GM23338 (cell line): ENCODE measurements around the gene METTL6.

Source experiments
- CREB1 ChIP-seq: fragments of 250-450 bp; sonication (Bioruptor Pico); IDR thresholded peaks from 2 replicates; pipeline ENCODE4 v1.5.0; 2020; ENCODE audit warnings: low read depth, mild to moderate bottlenecking, moderate library complexity
- ETS1 ChIP-seq: IDR thresholded peaks from 2 replicates; pipeline ENCODE4 v1.6.1; 2016; ENCODE audit warnings: antibody characterized with exemption
- EZH2 ChIP-seq: fragments of 200-600 bp; sonication (generic); IDR thresholded peaks from one replicate; pipeline ENCODE4 v1.8.0; 2017; ENCODE audit warnings: antibody characterized with exemption, mild to moderate bottlenecking, low read depth; ENCODE audit not compliant: unreplicated experiment
- EZH2phosphoT487 ChIP-seq: fragments of 200-600 bp; sonication (generic); IDR thresholded peaks from one replicate; pipeline ENCODE4 v1.8.1; 2018; ENCODE audit warnings: antibody characterized with exemption; ENCODE audit not compliant: unreplicated experiment
- JUNB ChIP-seq: IDR thresholded peaks from one replicate; pipeline ENCODE4 v1.6.1; 2016; ENCODE audit warnings: antibody characterized with exemption; ENCODE audit not compliant: unreplicated experiment
- NANOG ChIP-seq: IDR thresholded peaks from 2 replicates; pipeline ENCODE4 v1.6.1; 2016; ENCODE audit warnings: antibody characterized with exemption, borderline replicate concordance
- POLR2AphosphoS5 ChIP-seq: IDR thresholded peaks from 2 replicates; pipeline ENCODE4 v1.6.1; 2016; ENCODE audit warnings: antibody characterized with exemption, low read depth
- REST ChIP-seq: IDR thresholded peaks from one replicate; pipeline ENCODE4 v1.6.1; 2018; ENCODE audit warnings: antibody characterized with exemption; ENCODE audit not compliant: unreplicated experiment
- STAT1 ChIP-seq: IDR thresholded peaks from one replicate; pipeline ENCODE4 v1.6.1; 2016; ENCODE audit warnings: antibody characterized with exemption; ENCODE audit not compliant: unreplicated experiment
- ZNF114 ChIP-seq: fragments of 250-450 bp; sonication (Bioruptor Pico); IDR thresholded peaks from 2 replicates; pipeline ENCODE4 v1.5.0; 2020; ENCODE audit warnings: mild to moderate bottlenecking, moderate library complexity
- ZNF462 ChIP-seq: fragments of 250-450 bp; sonication (Bioruptor Pico); IDR thresholded peaks from 2 replicates; pipeline ENCODE4 v1.5.0; 2020; ENCODE audit warnings: mild to moderate bottlenecking, moderate library complexity
- TF ChIP-seq, protein P1 (sequence below), 2 experiments: fragments of 200-600 bp in 1 of 2; sonication (generic) in 1 of 2; conservative IDR thresholded peaks; 2 replicates each; pipeline versions ENCODE4 v1.5.1 to v1.6.1; 2016 to 2017; ENCODE audit warnings: antibody characterized with exemption in 2 of 2, low read depth in 2 of 2, mild to moderate bottlenecking in 2 of 2, moderate library complexity in 1 of 2

DNA sequence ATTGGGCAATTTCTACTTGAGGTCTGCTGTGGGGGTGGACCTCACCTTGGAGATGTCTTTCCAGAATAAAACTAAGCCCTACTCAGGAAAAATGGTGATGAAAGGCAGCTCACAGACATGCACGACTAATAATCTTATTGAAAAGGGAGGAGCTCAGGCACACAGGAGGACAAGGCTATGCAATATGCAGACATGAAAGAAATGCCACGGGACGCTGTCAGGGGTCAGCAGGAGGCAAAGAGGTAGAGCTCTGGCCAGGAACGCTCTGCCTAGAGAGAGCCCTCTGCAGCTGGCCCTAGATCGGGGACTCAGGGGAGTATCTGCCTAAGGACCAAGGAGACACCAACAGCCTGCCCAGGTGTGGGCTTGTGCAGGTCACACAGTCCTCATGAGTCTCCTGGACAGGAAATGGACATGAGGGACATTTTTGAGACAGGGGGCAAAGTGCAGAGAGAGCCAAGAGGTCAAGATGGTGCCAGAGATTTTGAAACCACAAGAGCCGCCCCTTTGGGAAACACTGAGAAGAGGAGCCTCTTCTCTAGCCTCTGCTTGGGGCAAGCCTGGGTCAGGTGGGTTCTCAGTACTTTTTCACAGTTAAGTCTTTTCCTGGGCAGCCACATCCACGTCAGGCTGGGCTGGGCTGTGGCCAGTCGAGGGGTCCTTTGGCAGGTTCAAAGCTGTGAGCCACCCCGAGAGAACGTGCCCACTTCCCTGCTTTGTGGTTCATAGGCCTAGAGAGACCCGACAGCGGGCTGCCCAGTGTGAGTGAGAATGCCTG, 23.3 kb upstream of the METTL6 start:
- no peak for TF ChIP-seq EZH2
- no peak for TF ChIP-seq REST
- TF ChIP-seq, protein P1, sequence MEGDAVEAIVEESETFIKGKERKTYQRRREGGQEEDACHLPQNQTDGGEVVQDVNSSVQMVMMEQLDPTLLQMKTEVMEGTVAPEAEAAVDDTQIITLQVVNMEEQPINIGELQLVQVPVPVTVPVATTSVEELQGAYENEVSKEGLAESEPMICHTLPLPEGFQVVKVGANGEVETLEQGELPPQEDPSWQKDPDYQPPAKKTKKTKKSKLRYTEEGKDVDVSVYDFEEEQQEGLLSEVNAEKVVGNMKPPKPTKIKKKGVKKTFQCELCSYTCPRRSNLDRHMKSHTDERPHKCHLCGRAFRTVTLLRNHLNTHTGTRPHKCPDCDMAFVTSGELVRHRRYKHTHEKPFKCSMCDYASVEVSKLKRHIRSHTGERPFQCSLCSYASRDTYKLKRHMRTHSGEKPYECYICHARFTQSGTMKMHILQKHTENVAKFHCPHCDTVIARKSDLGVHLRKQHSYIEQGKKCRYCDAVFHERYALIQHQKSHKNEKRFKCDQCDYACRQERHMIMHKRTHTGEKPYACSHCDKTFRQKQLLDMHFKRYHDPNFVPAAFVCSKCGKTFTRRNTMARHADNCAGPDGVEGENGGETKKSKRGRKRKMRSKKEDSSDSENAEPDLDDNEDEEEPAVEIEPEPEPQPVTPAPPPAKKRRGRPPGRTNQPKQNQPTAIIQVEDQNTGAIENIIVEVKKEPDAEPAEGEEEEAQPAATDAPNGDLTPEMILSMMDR (conservative IDR thresholded peaks at IDR 0.05; ENCODE audit: low read depth in 2 of 2) = no peak
- TF ChIP-seq POLR2AphosphoS5 = no peak
- TF ChIP-seq EZH2phosphoT487 = no peak
- TF ChIP-seq STAT1 = no peak
- TF ChIP-seq ETS1 = no peak
- no peak for TF ChIP-seq CREB1 (CRISPR knock-in tag)
- TF ChIP-seq NANOG = no peak
- no peak for TF ChIP-seq JUNB
- TF ChIP-seq ZNF114 (CRISPR knock-in tag) = no peak
- no peak for TF ChIP-seq ZNF462
